H1 (cell line): Measurements from ENCODE around the gene ST3GAL2.

Source experiments
- EGR1 ChIP-seq: IDR thresholded peaks from 2 replicates; pipeline ENCODE4 v1.6.1; 2011; ENCODE audit warnings: low read depth, low read length, borderline replicate concordance
- EZH2 ChIP-seq: fragments of 200-600 bp; sonication (generic); IDR thresholded peaks from 2 replicates; pipeline ENCODE4 v1.7.1; 2012; ENCODE audit warnings: low read depth, mild to moderate bottlenecking, moderate library complexity, low read length, inconsistent platforms; ENCODE audit not compliant: severe bottlenecking
- FOSL1 ChIP-seq: IDR thresholded peaks from 2 replicates; pipeline ENCODE4 v1.6.1; 2011; ENCODE audit warnings: mild to moderate bottlenecking, low read depth, low read length, moderate library complexity; ENCODE audit not compliant: insufficient read depth
- JUND ChIP-seq: IDR thresholded peaks from 2 replicates; pipeline ENCODE4 v1.6.1; 2011; ENCODE audit warnings: mild to moderate bottlenecking, improper control_type of control experiment, low read length
- NRF1 ChIP-seq: IDR thresholded peaks from 2 replicates; pipeline ENCODE4 v1.6.1; 2011; ENCODE audit warnings: mild to moderate bottlenecking, low read depth, low read length, improper control_type of control experiment
- PHF8 ChIP-seq: fragments of 200-600 bp; sonication (generic); conservative IDR thresholded peaks from 2 replicates; pipeline ENCODE4 v1.7.1; 2012; ENCODE audit warnings: low read depth, mild to moderate bottlenecking, inconsistent platforms, low read length, moderate library complexity
- POLR2A ChIP-seq, 2 experiments: IDR thresholded peaks; 1 replicate in 1 of 2; 2 replicates in 1 of 2; pipeline ENCODE4 v1.6.1; 2011; ENCODE audit warnings: low read depth in 2 of 2, low read length in 2 of 2, mild to moderate bottlenecking in 2 of 2; ENCODE audit errors: control extremely low read depth in 1 of 2
- RFX5 ChIP-seq: IDR thresholded peaks from 2 replicates; pipeline ENCODE4 v1.6.1; 2011; ENCODE audit warnings: low read depth, low read length, improper control_type of control experiment, borderline replicate concordance
- SRF ChIP-seq: IDR thresholded peaks from 2 replicates; pipeline ENCODE4 v1.6.1; 2011; ENCODE audit warnings: mild to moderate bottlenecking, low read depth, low read length, moderate library complexity
- TAF7 ChIP-seq: optimal IDR thresholded peaks from 2 replicates; pipeline ENCODE3; 2011; ENCODE audit warnings: low read depth, mild to moderate bottlenecking, inconsistent platforms, low read length, moderate library complexity, borderline replicate concordance
- TCF12 ChIP-seq: IDR thresholded peaks from 2 replicates; pipeline ENCODE4 v1.6.1; 2011; ENCODE audit warnings: low read depth, mild to moderate bottlenecking, low read length
- ZNF274 ChIP-seq: IDR thresholded peaks from 2 replicates; pipeline ENCODE4 v1.7.0; 2012; ENCODE audit warnings: low read length, borderline replicate concordance; ENCODE audit errors: extremely low read depth
- TF ChIP-seq, protein P1 (sequence below), 3 experiments: IDR thresholded peaks; 1 replicate in 2 of 3; 2 replicates in 1 of 3; pipeline versions ENCODE4 v1.5.1 to v1.6.1; 2011; ENCODE audit warnings: low read length in 3 of 3, mild to moderate bottlenecking in 3 of 3, inconsistent platforms in 2 of 3, low read depth in 1 of 3, moderate library complexity in 1 of 3; ENCODE audit not compliant: insufficient read depth in 1 of 3; ENCODE audit errors: control extremely low read depth in 1 of 3

DNA sequence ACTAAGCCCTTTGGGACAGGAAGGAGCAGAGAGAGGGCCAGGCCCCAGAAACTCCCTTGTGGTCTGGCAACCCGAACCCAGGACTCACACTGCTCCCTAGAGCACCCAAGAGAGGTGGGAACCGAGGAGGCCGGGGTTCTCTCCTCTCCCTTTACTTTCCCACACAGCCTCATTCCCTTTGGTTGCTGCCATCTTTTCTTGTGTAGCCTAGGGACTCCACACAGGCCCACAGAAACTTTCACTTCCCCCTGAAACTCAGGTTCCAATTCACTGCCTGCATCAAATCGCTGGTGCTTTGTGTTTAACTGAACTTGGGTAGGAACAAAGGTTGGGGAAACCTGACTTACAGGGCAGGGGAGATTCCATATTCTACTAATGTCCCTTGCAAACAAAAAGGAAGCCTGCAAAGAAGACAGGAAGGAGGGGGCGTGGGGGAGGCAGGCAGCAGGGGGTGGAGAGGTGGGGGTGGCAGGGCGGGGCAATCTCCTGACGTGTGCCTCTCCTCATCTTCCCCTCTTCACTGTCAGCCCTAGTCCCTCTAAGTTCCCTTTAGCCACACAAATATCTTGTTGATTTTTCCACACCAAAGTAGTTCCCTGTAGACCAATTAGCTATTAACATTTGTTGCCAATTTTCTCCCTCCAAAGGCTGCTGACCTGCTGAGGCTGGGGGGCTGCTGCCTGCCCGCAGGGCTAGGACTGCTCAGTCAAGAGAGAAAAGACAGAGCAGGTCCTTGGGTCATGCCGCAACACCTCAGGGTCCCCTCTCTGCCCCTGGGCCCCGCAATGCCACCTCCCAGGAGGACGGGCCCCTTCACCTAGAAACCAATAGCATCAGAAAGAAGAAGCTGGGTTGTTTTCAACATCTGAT is 8.0 kb downstream of the ST3GAL2 start:
- TF ChIP-seq NRF1 = no peak
- TF ChIP-seq TAF7 = no peak
- no peak for TF ChIP-seq RFX5
- TF ChIP-seq SRF = no peak
- no peak for TF ChIP-seq ZNF274
- TF ChIP-seq POLR2A (IDR thresholded peaks at IDR 0.05; ENCODE audit: control extremely low read depth in 1 of 2, low read depth in 2 of 2, low read length in 2 of 2) = no peak; a peak in 1 of 3 replicates
- TF ChIP-seq EZH2 = no peak
- no peak for TF ChIP-seq EGR1
- TF ChIP-seq JUND = no peak
- TF ChIP-seq, protein P1, sequence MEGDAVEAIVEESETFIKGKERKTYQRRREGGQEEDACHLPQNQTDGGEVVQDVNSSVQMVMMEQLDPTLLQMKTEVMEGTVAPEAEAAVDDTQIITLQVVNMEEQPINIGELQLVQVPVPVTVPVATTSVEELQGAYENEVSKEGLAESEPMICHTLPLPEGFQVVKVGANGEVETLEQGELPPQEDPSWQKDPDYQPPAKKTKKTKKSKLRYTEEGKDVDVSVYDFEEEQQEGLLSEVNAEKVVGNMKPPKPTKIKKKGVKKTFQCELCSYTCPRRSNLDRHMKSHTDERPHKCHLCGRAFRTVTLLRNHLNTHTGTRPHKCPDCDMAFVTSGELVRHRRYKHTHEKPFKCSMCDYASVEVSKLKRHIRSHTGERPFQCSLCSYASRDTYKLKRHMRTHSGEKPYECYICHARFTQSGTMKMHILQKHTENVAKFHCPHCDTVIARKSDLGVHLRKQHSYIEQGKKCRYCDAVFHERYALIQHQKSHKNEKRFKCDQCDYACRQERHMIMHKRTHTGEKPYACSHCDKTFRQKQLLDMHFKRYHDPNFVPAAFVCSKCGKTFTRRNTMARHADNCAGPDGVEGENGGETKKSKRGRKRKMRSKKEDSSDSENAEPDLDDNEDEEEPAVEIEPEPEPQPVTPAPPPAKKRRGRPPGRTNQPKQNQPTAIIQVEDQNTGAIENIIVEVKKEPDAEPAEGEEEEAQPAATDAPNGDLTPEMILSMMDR (IDR thresholded peaks at IDR 0.05; ENCODE audit: control extremely low read depth in 1 of 3, insufficient read depth in 1 of 3, low read depth in 1 of 3, low read length in 3 of 3) = no peak
- TF ChIP-seq TCF12 = no peak
- TF ChIP-seq FOSL1 = no peak
- no peak for TF ChIP-seq PHF8
